Measurements from ENCODE around the gene TYW5.
A peak's percentile ranks its signal among the peaks of the same experiment; 100 is the strongest.

Gene TYW5

GRCh38 chr2:199911877-199912161 lies 43.5 kb downstream of the TYW5 start:
- Histone ChIP-seq H2BK15ac (ENCODE audit: low read length) (no peak overlapping the region), H3K18ac (ENCODE audit: low read length) (peak overlapping the region; percentile 98), H2AFZ (ENCODE audit: low read length) (peak overlapping the region; percentile 95), H2BK5ac (ENCODE audit: low read length) (peak overlapping the region; percentile 96), H3K4ac (ENCODE audit: low read length) (no peak overlapping the region), H4K91ac (ENCODE audit: low read depth, low read length, poor library complexity) (no peak overlapping the region), H3K14ac (ENCODE audit: low read length) (peak overlapping the region; percentile 97), H3K27ac (replicated peaks; ENCODE audit: low read length) (peak overlapping the region; percentile 94), H2AK5ac (ENCODE audit: low read depth, low read length) (no peak overlapping the region), H3K4me1 (ENCODE audit: control insufficient read depth in 2 of 2, insufficient read depth in 1 of 2, low read depth in 1 of 2, low read length in 2 of 2) (no peaks in the 10 kb centered on the region), H2BK120ac (ENCODE audit: low read depth, low read length) (no peak overlapping the region), H3K9me3 (replicated peaks in 1 of 2; ENCODE audit: control insufficient read depth in 2 of 2, insufficient read depth in 1 of 2, low read depth in 1 of 2, low read length in 2 of 2) (peaks cover 3 to 13% of the 10 kb centered on the region in 2 donors), H2BK12ac (ENCODE audit: low read length) (no peak overlapping the region), H4K8ac (ENCODE audit: low read depth, low read length) (no peak overlapping the region), H3K27me3 (ENCODE audit: control insufficient read depth in 3 of 3, insufficient read depth in 3 of 3, low read depth in 1 of 3, low read length in 3 of 3) (no peaks in the 10 kb centered on the region), H3K79me1 (ENCODE audit: low read depth, low read length) (peaks cover 2% of the 10 kb centered on the region), H3K9ac (ENCODE audit: low read depth, low read length, poor library complexity) (peak overlapping the region; percentile 96), H3K23ac (ENCODE audit: low read depth, low read length, poor library complexity) (peak overlapping the region; percentile 94), H3K36me3 (replicated peaks in 1 of 2; ENCODE audit: control insufficient read depth in 2 of 2, insufficient read depth in 2 of 2, low read length in 2 of 2) (peaks cover 7 to 32% of the 10 kb centered on the region in 2 donors), H3K4me2 (ENCODE audit: insufficient read depth, low read length, poor library complexity, severe bottlenecking) (peak overlapping the region; percentile 54), H3K4me3 (ENCODE audit: low read length in 2 of 2) (peak overlapping the region; percentile 84 to 98)
- no peak for DNase-seq (ENCODE audit: low spot score)
- WGBS, 2 donors (ENCODE audit: extremely low coverage in 2 of 2, insufficient read length in 2 of 2, insufficient replicate concordance in 1 of 2), result no CpG with 5 or more reads among the region's 13 CpGs

GRCh38 chr2:199911052-199911876 lies 44.0 kb downstream of the TYW5 start, which contains the start of gene C2orf69:
C2orf69 (plus strand) TSS chr2:199911293; CDS start chr2:199911439, 146 bp downstream.
- Histone ChIP-seq H3K79me1 (ENCODE audit: low read depth, low read length) (peaks cover 2% of the 10 kb centered on the region), H2BK12ac (ENCODE audit: low read length) (no peak within 1 kb of the TSS), H3K9ac (ENCODE audit: low read depth, low read length, poor library complexity) (peak within 1 kb of the TSS; percentile 96), H3K4ac (ENCODE audit: low read length) (peak within 1 kb of the TSS; percentile 55), H3K9me3 (replicated peaks in 1 of 2; ENCODE audit: control insufficient read depth in 2 of 2, insufficient read depth in 1 of 2, low read depth in 1 of 2, low read length in 2 of 2) (peaks cover 0 to 7% of the 10 kb centered on the region in 2 donors), H3K4me2 (ENCODE audit: insufficient read depth, low read length, poor library complexity, severe bottlenecking) (peak within 1 kb of the TSS; percentile 54), H2AK5ac (ENCODE audit: low read depth, low read length) (peak within 1 kb of the TSS; percentile 74), H2BK120ac (ENCODE audit: low read depth, low read length) (no peak within 1 kb of the TSS), H3K27ac (replicated peaks; ENCODE audit: low read length) (peak within 1 kb of the TSS; percentile 94), H3K4me1 (ENCODE audit: control insufficient read depth in 2 of 2, insufficient read depth in 1 of 2, low read depth in 1 of 2, low read length in 2 of 2) (no peaks in the 10 kb centered on the region), H2BK15ac (ENCODE audit: low read length) (no peak within 1 kb of the TSS), H3K4me3 (ENCODE audit: low read length in 2 of 2) (peak within 1 kb of the TSS; percentile 84 to 98), H3K18ac (ENCODE audit: low read length) (peak within 1 kb of the TSS; percentile 98), H2BK5ac (ENCODE audit: low read length) (peak within 1 kb of the TSS; percentile 96), H3K14ac (ENCODE audit: low read length) (peak within 1 kb of the TSS; percentile 97), H3K23ac (ENCODE audit: low read depth, low read length, poor library complexity) (peak within 1 kb of the TSS; percentile 94), H2AFZ (ENCODE audit: low read length) (peak within 1 kb of the TSS; percentile 95), H3K36me3 (replicated peaks in 1 of 2; ENCODE audit: control insufficient read depth in 2 of 2, insufficient read depth in 2 of 2, low read length in 2 of 2) (peaks cover 3 to 27% of the 10 kb centered on the region in 2 donors), H4K91ac (ENCODE audit: low read depth, low read length, poor library complexity) (peak within 1 kb of the TSS; percentile 96), H3K27me3 (ENCODE audit: control insufficient read depth in 3 of 3, insufficient read depth in 3 of 3, low read depth in 1 of 3, low read length in 3 of 3) (no peaks in the 10 kb centered on the region), H4K8ac (ENCODE audit: low read depth, low read length) (no peak within 1 kb of the TSS)
- WGBS, 2 donors (ENCODE audit: extremely low coverage in 2 of 2, insufficient read length in 2 of 2, insufficient replicate concordance in 1 of 2), result no CpG with 5 or more reads among the region's 85 CpGs
- peak; percentile 97 for DNase-seq (ENCODE audit: low spot score)

DNA sequence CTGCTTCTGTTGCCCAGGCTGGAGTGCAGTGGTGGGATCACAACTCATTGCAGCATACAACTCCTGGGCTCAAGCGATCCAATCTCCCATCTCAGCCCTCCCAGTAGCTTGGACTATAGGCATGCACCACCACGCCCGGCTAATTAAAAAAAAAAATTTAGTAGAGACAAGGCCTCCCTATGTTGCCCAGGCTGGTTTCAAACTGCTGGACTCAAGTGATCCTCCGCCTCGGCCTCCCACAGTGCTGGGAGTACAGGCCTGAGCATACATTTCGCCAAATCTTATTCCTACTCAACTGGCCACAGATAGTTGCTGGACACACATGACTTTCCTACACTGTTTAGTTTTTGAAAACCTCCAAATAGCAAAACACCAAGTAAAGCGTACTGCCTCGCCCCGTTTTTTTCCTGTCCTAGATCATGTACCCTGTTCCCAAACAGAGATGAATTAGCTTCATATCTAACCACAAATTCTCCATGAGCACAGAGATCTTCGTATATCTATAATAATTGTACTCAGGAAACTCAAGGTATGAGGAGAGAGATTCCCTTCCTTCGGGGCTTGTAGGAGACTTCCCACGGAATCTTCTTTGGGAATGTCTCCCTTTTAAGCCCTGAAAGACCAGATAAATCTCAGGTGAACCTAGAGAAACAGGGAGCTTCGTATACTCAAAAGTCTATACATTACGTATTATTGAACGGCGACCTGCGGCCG lies 44.8 kb downstream of the TYW5 start:
- Histone ChIP-seq H3K27ac (replicated peaks; ENCODE audit: low read length) (peak overlapping the region; percentile 41), H2BK120ac (ENCODE audit: low read depth, low read length) (no peak overlapping the region), H3K79me1 (ENCODE audit: low read depth, low read length) (peaks cover 2% of the 10 kb centered on the region), H3K9me3 (replicated peaks in 1 of 2; ENCODE audit: control insufficient read depth in 2 of 2, insufficient read depth in 1 of 2, low read depth in 1 of 2, low read length in 2 of 2) (no peaks in the 10 kb centered on the region), H2BK15ac (ENCODE audit: low read length) (no peak overlapping the region), H3K18ac (ENCODE audit: low read length) (no peak overlapping the region), H3K4ac (ENCODE audit: low read length) (no peak overlapping the region), H3K27me3 (ENCODE audit: control insufficient read depth in 3 of 3, insufficient read depth in 3 of 3, low read depth in 1 of 3, low read length in 3 of 3) (no peaks in the 10 kb centered on the region), H3K14ac (ENCODE audit: low read length) (no peak overlapping the region), H3K23ac (ENCODE audit: low read depth, low read length, poor library complexity) (no peak overlapping the region), H2BK5ac (ENCODE audit: low read length) (no peak overlapping the region), H3K36me3 (replicated peaks in 1 of 2; ENCODE audit: control insufficient read depth in 2 of 2, insufficient read depth in 2 of 2, low read length in 2 of 2) (peaks cover 0 to 19% of the 10 kb centered on the region in 2 donors), H3K4me3 (ENCODE audit: low read length in 2 of 2) (peak overlapping the region; percentile 74 to 84), H2BK12ac (ENCODE audit: low read length) (no peak overlapping the region), H3K4me2 (ENCODE audit: insufficient read depth, low read length, poor library complexity, severe bottlenecking) (no peak overlapping the region), H2AK5ac (ENCODE audit: low read depth, low read length) (no peak overlapping the region), H3K4me1 (ENCODE audit: control insufficient read depth in 2 of 2, insufficient read depth in 1 of 2, low read depth in 1 of 2, low read length in 2 of 2) (no peaks in the 10 kb centered on the region), H4K8ac (ENCODE audit: low read depth, low read length) (no peak overlapping the region), H2AFZ (ENCODE audit: low read length) (peak overlapping the region; percentile 76), H4K91ac (ENCODE audit: low read depth, low read length, poor library complexity) (no peak overlapping the region), H3K9ac (ENCODE audit: low read depth, low read length, poor library complexity) (no peak overlapping the region)
- DNase-seq (ENCODE audit: low spot score), result no peak
- no CpG with 5 or more reads among the region's 18 CpGs for WGBS, 2 donors (ENCODE audit: extremely low coverage in 2 of 2, insufficient read length in 2 of 2, insufficient replicate concordance in 1 of 2)

Data from neuronal stem cell (in vitro differentiated cells).